ENCODE data around the gene OR51G2. TPM values are rescaled to one million over a fixed set of nuclear protein-coding genes. Genes with fewer than 3 reads are reported as not detected.

Gene OR51G2
- total RNA-seq, 4 donors from 2014 or later: not detected

GRCh38 chr11:4936745-4937144 is 17.6 kb upstream of the OR51G2 start:
- TF ChIP-seq, protein P1, sequence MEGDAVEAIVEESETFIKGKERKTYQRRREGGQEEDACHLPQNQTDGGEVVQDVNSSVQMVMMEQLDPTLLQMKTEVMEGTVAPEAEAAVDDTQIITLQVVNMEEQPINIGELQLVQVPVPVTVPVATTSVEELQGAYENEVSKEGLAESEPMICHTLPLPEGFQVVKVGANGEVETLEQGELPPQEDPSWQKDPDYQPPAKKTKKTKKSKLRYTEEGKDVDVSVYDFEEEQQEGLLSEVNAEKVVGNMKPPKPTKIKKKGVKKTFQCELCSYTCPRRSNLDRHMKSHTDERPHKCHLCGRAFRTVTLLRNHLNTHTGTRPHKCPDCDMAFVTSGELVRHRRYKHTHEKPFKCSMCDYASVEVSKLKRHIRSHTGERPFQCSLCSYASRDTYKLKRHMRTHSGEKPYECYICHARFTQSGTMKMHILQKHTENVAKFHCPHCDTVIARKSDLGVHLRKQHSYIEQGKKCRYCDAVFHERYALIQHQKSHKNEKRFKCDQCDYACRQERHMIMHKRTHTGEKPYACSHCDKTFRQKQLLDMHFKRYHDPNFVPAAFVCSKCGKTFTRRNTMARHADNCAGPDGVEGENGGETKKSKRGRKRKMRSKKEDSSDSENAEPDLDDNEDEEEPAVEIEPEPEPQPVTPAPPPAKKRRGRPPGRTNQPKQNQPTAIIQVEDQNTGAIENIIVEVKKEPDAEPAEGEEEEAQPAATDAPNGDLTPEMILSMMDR (IDR thresholded peaks at IDR 0.05): no peak
- TF ChIP-seq POLR2A (IDR thresholded peaks at IDR 0.05): no peak
- WGBS, 2 donors: 75 to 78% methylated on average over 3 of the region's 3 CpGs

DNA sequence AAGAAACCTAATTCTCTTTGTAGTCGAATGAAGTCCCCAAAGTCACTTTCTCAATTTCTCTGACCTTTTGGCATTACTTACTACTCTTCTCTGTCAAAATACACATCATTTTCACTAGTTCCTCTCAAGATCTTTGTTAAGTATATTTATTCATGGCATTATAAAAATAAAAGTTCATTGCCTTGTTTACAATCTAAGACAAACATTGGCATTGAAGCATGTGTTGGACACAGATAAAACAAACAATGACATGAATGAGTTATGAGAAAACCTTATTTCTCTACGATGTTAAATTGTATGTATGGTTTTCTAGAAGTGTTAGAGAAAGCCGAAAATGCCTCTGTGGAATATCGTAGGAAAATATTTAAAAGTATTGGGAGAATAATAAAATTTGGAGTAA is 13.6 kb upstream of the OR51G2 start:
- 81 to 88% methylated on average over 4 of the region's 4 CpGs for WGBS, 2 donors
- DNase-seq (ENCODE audit: low spot score in 2 of 2): no peak
- TF ChIP-seq POLR2A (IDR thresholded peaks at IDR 0.05): no peak
- TF ChIP-seq, protein P1 (IDR thresholded peaks at IDR 0.05): no peak
- intact Hi-C loops (cut with DNase I; ENCODE audit: low total_unique reads): no loop called here
- no peak overlapping the region for H3K4me3 ChIP-seq (ENCODE audit: low read depth, poor library complexity, severe bottlenecking)

More at GRCh38 chr11:4936745-4937144, 17.6 kb upstream of the OR51G2 start:
- no peak overlapping the region for H3K4me3 ChIP-seq (ENCODE audit: low read depth, poor library complexity, severe bottlenecking)
- intact Hi-C loops (cut with DNase I; ENCODE audit: low total_unique reads): no loop called here
- no peak for DNase-seq (ENCODE audit: low spot score in 2 of 2)

DNA sequence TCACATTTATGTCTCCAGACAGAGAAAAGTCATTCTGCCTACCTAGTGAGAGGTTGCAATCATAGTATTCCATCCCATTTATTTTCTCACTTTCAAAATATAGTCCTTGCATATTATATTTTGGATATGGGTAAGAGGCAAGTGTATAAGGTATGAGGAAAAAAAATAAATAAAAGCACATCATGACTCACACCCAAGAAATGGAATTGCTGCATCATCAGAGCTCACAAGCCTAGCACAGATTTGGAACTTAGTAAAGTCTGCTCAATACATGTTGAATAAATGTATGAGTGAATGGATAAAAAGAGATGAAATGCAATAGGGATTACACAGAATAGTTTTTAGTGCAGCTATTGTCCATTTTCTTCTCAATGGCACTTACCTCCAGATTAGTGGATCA is 7.5 kb upstream of the OR51G2 start:
- H3K4me3 ChIP-seq (ENCODE audit: low read depth, poor library complexity, severe bottlenecking): no peak overlapping the region
- DNase-seq (ENCODE audit: low spot score in 2 of 2): no peak
- intact Hi-C loops (cut with DNase I; ENCODE audit: low total_unique reads): no loop called here

GRCh38 chr11:4924239-4924638 is 5.1 kb upstream of the OR51G2 start, which contains the start of gene OR51G1:
OR51G1 (minus strand) TSS chr11:4924339; CDS start chr11:4924339, 0 bp downstream.
- WGBS, 2 donors: 81 to 89% methylated on average over 1 of the region's 1 CpG
- no peak for DNase-seq (ENCODE audit: low spot score in 2 of 2)
- intact Hi-C loops (cut with DNase I; ENCODE audit: low total_unique reads): no loop called here
- no peak within 1 kb of the TSS for H3K4me3 ChIP-seq (ENCODE audit: low read depth, poor library complexity, severe bottlenecking)
- TF ChIP-seq, protein P1 (IDR thresholded peaks at IDR 0.05): no peak
- TF ChIP-seq POLR2A (IDR thresholded peaks at IDR 0.05): no peak

More for the DNA sequence above, 7.5 kb upstream of the OR51G2 start:
- TF ChIP-seq, protein P1 (IDR thresholded peaks at IDR 0.05): no peak
- no peak for TF ChIP-seq POLR2A (IDR thresholded peaks at IDR 0.05)

DNA sequence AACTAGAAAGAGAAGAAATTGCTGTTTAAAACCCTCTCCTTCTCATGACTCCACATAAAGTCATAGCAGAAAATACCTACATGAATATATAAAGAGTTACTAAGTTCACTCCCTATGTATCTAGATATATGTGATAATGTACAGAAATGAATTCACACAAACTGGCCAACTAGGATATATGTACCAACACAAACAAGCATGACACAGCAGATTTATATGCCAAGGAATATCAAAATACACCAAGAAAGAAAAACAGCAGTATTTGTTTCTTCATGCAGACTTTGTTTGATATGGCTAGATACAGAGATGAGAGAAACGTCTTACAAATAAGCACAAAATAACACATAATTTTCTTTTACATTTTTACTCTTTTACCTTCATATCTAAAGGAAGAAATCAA is 3.2 kb upstream of the OR51G2 start:
- WGBS, 2 donors: 48 to 58% methylated on average over 1 of the region's 1 CpG
- TF ChIP-seq, protein P1 (IDR thresholded peaks at IDR 0.05): no peak
- no peak for TF ChIP-seq POLR2A (IDR thresholded peaks at IDR 0.05)
- intact Hi-C loops (cut with DNase I; ENCODE audit: low total_unique reads): no loop called here
- no peak overlapping the region for H3K4me3 ChIP-seq (ENCODE audit: low read depth, poor library complexity, severe bottlenecking)
- DNase-seq (ENCODE audit: low spot score in 2 of 2): no peak

- no peak overlapping the region for H3K4me3 ChIP-seq (ENCODE audit: low read depth, poor library complexity, severe bottlenecking)
- DNase-seq (ENCODE audit: low spot score in 2 of 2): no peak
- intact Hi-C loops (cut with DNase I; ENCODE audit: low total_unique reads): no loop called here
- TF ChIP-seq POLR2A (IDR thresholded peaks at IDR 0.05): no peak
- TF ChIP-seq, protein P1 (IDR thresholded peaks at IDR 0.05): no peak
- 69 to 72% methylated on average over 1 of the region's 1 CpG for WGBS, 2 donors
These were observed 2.6 kb upstream of the OR51G2 start for GRCh38 chr11:4921796-4922195.
